Adrenal gland (tissue), 12 donors: ENCODE measurements around the gene SETDB2. TPM values are rescaled to one million over a fixed set of nuclear protein-coding genes. Genes with fewer than 3 reads are reported as not detected.
A peak's percentile ranks its signal among the peaks of the same experiment; 100 is the strongest.

Experiments
- DNase-seq, 7 donors: peaks; one replicate each; pipeline ENCODE4 v3.0.0-alpha.2; 2019 to 2020
- H3K27ac ChIP-seq, 5 donors: fragments of 200-600 bp; sonication (generic) in 4 of 5; 1 replicate in 3 of 5; 2 replicates in 2 of 5; pipeline versions ENCODE4 v1.5.1 to v1.8.0; 2016 to 2020; ENCODE audit warnings: mild to moderate bottlenecking in 1 of 5
- H3K27me3 ChIP-seq: fragments of 200-600 bp; 2 replicates; pipeline ENCODE4 v1.8.0; 2021
- H3K36me3 ChIP-seq, 2 donors: fragments of 200-600 bp; replicated peaks in 1 of 2; 1 replicate in 1 of 2; 2 replicates in 1 of 2; pipeline versions ENCODE4 v1.5.1 to v1.8.0; 2018 to 2022
- H3K4me1 ChIP-seq, 2 donors: fragments of 200-600 bp; replicated peaks in 1 of 2; 1 replicate in 1 of 2; 2 replicates in 1 of 2; pipeline versions ENCODE4 v1.5.1 to v1.8.0; 2018 to 2021
- H3K4me3 ChIP-seq, 4 donors: fragments of 200-600 bp; sonication (generic) in 3 of 4; one replicate each; pipeline ENCODE4 v1.5.1; 2016 to 2018
- H3K9me3 ChIP-seq, 3 donors: fragments of 200-600 bp; sonication (generic) in 1 of 3; replicated peaks in 1 of 3; 1 replicate in 2 of 3; 2 replicates in 1 of 3; pipeline versions ENCODE4 v1.5.1 to v1.8.0; 2016 to 2021
- CTCF ChIP-seq, 6 experiments: fragments of 450-650 bp in 4 of 6; fragments of 200-600 bp in 2 of 6; sonication (generic) in 1 of 6; IDR thresholded peaks; 1 replicate in 5 of 6; 2 replicates in 1 of 6; pipeline versions ENCODE4 v1.5.1 to v1.8.0; 2016 to 2021; ENCODE audit warnings: antibody characterized with exemption in 6 of 6, mild to moderate bottlenecking in 2 of 6, moderate library complexity in 1 of 6
- POLR2A ChIP-seq, 2 donors: fragments of 450-650 bp; IDR thresholded peaks; one replicate each; pipeline ENCODE4 v1.6.1; 2017; ENCODE audit warnings: antibody characterized with exemption in 2 of 2, mild to moderate bottlenecking in 2 of 2, moderate library complexity in 1 of 2
- WGBS, 4 donors: extraction: QIAGEN DNeasy Blood & Tissue Kit in 2 of 4; methylation state at CpG; one replicate each; pipeline versions ENCODE4 v1.1.5 to v1.1.7; 2013 to 2017; 5-methylcytosine and 5-hydroxymethylcytosine counted together
- intact Hi-C, 2 donors: fragments of 100-400 bp; cut with DNase I; formaldehyde crosslinking; loops; one replicate each; pipeline versions ENCODE4 v1.14.1 to v1.15.0; 2022 to 2023
- polyA plus RNA-seq, 3 donors: library from polyadenylated mRNA; stranded (reverse); fragments of 200-250 nt in 2 of 3; fragments of 350-450 nt in 1 of 3; fragmentation: Illumina TruSeq in 1 of 3; extraction: RNeasy Lipid Tissue Mini Kit (QIAGEN cat#74804) in 1 of 3; gene quantifications; one replicate each; pipeline ENCODE4 v1.2.3, GENCODE V29; 2013 to 2014
- total RNA-seq, 9 donors: library from RNA; depleted of rRNA in 4 of 9; stranded (reverse); fragments of >200 nt in 4 of 9; fragments of 120-200 nt in 1 of 9; fragmentation: NEBNext Ultra II Directional in 1 of 9; extraction: Animal tissue kit (Norgen Biotek cat#: 25700) in 1 of 9; gene quantifications; one replicate each; pipeline versions ENCODE4 v1.1.0 to v1.2.4, GENCODE V29; 2013 to 2023
- donor health status: healthy with polysubstance abuse.
- donor health status: Bipolar disorder and iron deficiency.
- donor health status: DM: yes; HTN: yes; CAD: no.
- donor health status: DM: no; HTN: no; CAD: no.
- donor health status: DM: no; HTN: no; CAD: no.
- donor health status: DM: yes; HTN: yes; CAD: no.

The SETDB2 gene
- total and polyA plus RNA-seq, 12 donors, result 4.4 to 26.3 (median 13.5) TPM

GRCh38 chr13:49443357-49443703 lies 744 bp upstream of the SETDB2 start:
- WGBS, 4 donors, result 4 to 7% (median 7%) methylated on average over 10 of the region's 10 CpGs
- no peak for DNase-seq

GRCh38 chr13:49444524-49445395 lies 686 bp downstream of the SETDB2 start:
- no peaks in the 10 kb centered on the region for H3K27me3 ChIP-seq
- DNase-seq, result peak in 4 of 7 donors; percentile 29 to 57 (median 36)
- no peaks in the 10 kb centered on the region for H3K36me3 ChIP-seq
- 0 to 2% (median 1%) methylated on average over 19 to 29 of the region's 29 CpGs for WGBS, 4 donors
- H3K27ac ChIP-seq, result peak overlapping the region; percentile 73 to 97 (median 81)
- intact Hi-C loops, result no loop called here
- TF ChIP-seq POLR2A (IDR thresholded peaks at IDR 0.05) (peak in 1 of 2 donors; percentile 35), CTCF (IDR thresholded peaks at IDR 0.05) (no peak)
- H3K4me1 ChIP-seq, result peaks cover 30 to 46% of the 10 kb centered on the region in 2 donors
- H3K4me3 ChIP-seq, result peak overlapping the region; percentile 37 to 72 (median 58)
- H3K9me3 ChIP-seq, result peaks cover 0 to 5% (median 0%) of the 10 kb centered on the region in 3 donors

More at GRCh38 chr13:49443357-49443703, 744 bp upstream of the SETDB2 start:
- no peak for TF ChIP-seq CTCF (IDR thresholded peaks at IDR 0.05)
- TF ChIP-seq POLR2A (IDR thresholded peaks at IDR 0.05), result no peak
- H3K4me1 ChIP-seq, result peaks cover 24 to 39% of the 10 kb centered on the region in 2 donors
- H3K27me3 ChIP-seq, result no peaks in the 10 kb centered on the region
- intact Hi-C loops, result no loop called here
- peak overlapping the region; percentile 77 to 97 (median 82) for H3K27ac ChIP-seq
- H3K36me3 ChIP-seq, result no peaks in the 10 kb centered on the region
- peaks cover 0 to 3% (median 0%) of the 10 kb centered on the region in 3 donors for H3K9me3 ChIP-seq
- H3K4me3 ChIP-seq, result peak overlapping the region in 3 of 4 donors; percentile 42 to 72 (median 62)

GRCh38 chr13:49446473-49446872 lies 2.4 kb downstream of the SETDB2 start:
- H3K36me3 ChIP-seq, result no peaks in the 10 kb centered on the region
- peaks cover 30 to 53% of the 10 kb centered on the region in 2 donors for H3K4me1 ChIP-seq
- H3K27ac ChIP-seq, result peak overlapping the region in 2 of 5 donors; percentile 81 to 97
- no peaks in the 10 kb centered on the region for H3K27me3 ChIP-seq
- DNase-seq, result no peak
- intact Hi-C loops, result no loop called here
- peak overlapping the region in 1 of 4 donors; percentile 17 for H3K4me3 ChIP-seq
- no peak for TF ChIP-seq POLR2A (IDR thresholded peaks at IDR 0.05)
- no peak for TF ChIP-seq CTCF (IDR thresholded peaks at IDR 0.05)
- peaks cover 0 to 5% (median 0%) of the 10 kb centered on the region in 3 donors for H3K9me3 ChIP-seq

GRCh38 chr13:49448753-49449152 lies 4.7 kb downstream of the SETDB2 start:
- H3K4me1 ChIP-seq, result peaks cover 25 to 46% of the 10 kb centered on the region in 2 donors
- intact Hi-C loops, result no loop called here
- 87 to 92% (median 91%) methylated on average over 2 of the region's 2 CpGs for WGBS, 4 donors
- H3K9me3 ChIP-seq, result peaks cover 0 to 5% (median 0%) of the 10 kb centered on the region in 3 donors
- peak overlapping the region in 1 of 5 donors; percentile 46 for H3K27ac ChIP-seq
- no peaks in the 10 kb centered on the region for H3K27me3 ChIP-seq
- DNase-seq, result no peak
- no peaks in the 10 kb centered on the region for H3K36me3 ChIP-seq
- H3K4me3 ChIP-seq, result no peak overlapping the region
- no peak for TF ChIP-seq CTCF (IDR thresholded peaks at IDR 0.05)
